Stimulated activated CD4-positive, alpha-beta T cell treated with anti-CD3 and anti-CD28 coated beads, Interleukin-4, amount 100 ng/mL, for 24 hours (primary cell): Measurements from ENCODE around the gene NUTM2D.
"Not testable (repeated sequence)": the region's sequence is repeated elsewhere in the genome, so short reads cannot be mapped to it uniquely, and the experiment has no call there.

Source experiments
- DNase-seq: peaks from one replicate; pipeline ENCODE4 v3.0.0-alpha.2; 2020

The NUTM2D gene, protein sequence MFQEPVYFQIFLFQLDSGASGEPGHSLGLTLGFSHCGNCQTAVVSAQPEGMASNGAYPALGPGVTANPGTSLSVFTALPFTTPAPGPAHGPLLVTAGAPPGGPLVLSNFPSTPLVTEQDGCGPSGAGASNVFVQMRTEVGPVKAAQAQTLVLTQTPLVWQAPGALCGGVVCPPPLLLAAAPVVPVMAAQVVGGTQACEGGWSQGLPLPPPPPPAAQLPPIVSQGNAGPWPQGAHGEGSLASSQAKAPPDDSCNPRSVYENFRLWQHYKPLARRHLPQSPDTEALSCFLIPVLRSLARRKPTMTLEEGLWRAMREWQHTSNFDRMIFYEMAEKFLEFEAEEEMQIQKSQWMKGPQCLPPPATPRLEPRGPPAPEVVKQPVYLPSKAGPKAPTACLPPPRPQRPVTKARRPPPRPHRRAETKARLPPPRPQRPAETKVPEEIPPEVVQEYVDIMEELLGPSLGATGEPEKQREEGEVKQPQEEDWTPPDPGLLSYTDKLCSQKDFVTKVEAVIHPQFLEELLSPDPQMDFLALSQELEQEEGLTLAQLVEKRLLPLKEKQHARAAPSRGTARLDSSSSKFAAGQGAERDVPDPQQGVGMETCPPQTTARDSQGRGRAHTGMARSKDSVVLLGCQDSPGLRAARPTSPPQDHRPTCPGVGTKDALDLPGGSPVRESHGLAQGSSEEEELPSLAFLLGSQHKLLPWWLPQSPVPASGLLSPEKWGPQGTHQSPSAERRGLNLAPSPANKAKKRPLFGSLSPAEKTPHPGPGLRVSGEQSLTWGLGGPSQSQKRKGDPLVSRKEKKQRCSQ

GRCh38 chr10:87357444-87357843, at the start of gene NUTM2D:
TSS of gene NUTM2D (plus strand) at chr10:87357744. CDS start at chr10:87358266, 522 bp downstream.
- not testable (repeated sequence) for DNase-seq

GRCh38 chr10:87308702-87309101, 48.8 kb upstream of the NUTM2D start:
- DNase-seq, result not testable (repeated sequence)

DNA sequence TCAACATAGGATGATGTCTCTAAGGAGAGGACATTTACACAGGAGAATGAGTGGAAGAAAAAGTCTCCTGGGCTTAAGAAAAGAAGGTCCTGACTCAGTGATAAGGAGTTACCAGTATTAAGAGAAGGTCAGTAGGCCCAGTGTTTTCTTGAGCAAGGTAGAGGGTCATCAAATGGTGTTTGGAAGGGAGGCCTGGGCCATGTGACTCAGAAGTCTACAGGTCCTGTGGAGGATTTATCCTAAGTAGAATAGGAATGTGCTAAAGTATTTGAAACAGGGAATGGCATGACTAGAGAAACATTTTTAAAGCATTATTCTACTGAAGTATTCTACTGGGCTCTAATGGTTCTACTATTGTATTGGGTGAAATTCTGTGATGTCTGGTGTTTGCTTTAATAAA, 47.9 kb upstream of the NUTM2D start:
- DNase-seq, result not testable (repeated sequence)

DNA sequence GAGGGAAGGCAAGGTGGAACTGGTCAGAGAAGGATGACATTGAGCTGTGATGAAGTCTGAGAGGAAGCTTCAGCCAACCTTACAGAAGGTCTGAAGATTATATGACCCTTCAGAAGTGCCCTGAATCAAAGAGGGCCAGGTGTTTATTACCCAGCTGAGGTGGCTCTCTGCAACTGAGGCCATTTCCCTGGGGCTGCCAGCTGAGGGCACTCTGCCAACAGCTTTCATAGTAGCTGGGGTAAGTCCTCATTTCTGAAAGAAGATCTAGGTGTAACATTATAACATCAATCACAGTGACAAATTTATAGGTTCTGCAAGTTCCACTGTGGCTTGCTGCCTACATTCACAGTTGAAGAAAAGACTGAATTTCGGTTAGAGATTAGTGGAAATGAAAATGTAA, 46.0 kb upstream of the NUTM2D start:
- not testable (repeated sequence) for DNase-seq

DNA sequence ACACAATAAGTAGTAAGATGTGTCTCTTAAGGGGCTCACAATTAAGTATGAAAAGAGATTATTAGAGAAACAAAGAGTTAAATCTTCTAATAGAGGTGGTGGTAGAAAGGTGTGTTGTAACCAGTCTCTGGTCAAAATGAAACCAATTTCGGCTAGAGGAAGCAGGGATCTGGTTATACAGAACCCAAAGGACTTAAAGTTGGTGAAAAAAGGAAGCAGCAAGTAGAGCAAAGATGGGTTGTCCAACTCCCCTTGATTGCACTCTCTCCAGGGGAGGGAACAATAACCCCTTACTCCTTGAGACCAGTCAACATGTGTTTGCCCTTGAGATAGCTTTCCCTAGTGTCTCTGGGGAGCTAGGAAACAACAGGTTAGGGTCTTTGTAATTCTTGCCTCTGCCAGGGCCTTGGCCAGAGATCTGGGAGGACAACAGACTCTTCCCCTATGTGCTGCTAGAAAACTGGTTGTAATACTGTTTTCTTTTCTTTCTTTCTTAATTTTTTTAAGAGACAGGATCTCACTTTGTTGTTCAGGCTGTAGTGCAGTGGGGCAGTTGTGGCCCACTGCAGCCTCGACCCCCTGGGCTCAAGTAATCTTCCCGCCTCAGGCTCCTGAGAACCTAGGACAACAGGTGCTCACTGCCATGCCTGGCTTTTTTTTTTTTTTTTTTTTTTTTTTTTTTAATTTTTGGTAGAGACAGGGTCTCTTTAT, 43.7 kb upstream of the NUTM2D start:
- DNase-seq, result not testable (repeated sequence)

GRCh38 chr10:87314360-87314973, 43.1 kb upstream of the NUTM2D start:
- DNase-seq, result not testable (repeated sequence)

DNA sequence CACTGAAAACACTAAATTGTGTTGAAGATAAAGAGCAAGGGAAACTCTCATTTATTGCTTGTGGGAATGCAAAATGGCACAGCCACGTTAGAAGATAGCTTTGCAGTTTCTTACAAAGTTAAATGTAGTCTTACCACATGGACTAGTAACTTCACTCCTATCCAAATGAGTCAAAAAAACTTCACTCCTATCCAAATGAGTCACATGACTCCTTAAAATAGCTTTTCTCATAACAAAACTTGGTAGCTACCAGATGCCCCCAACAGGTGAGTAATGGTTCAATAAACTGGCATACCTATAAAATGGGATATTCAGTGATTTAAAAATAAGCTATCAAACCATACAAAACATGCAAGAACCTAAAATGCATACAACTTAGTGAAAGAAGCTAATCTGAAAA, 36.0 kb upstream of the NUTM2D start:
- DNase-seq, result not testable (repeated sequence)

- DNase-seq, result not testable (repeated sequence)
These were observed 33.0 kb upstream of the NUTM2D start for GRCh38 chr10:87324559-87324958.

DNA sequence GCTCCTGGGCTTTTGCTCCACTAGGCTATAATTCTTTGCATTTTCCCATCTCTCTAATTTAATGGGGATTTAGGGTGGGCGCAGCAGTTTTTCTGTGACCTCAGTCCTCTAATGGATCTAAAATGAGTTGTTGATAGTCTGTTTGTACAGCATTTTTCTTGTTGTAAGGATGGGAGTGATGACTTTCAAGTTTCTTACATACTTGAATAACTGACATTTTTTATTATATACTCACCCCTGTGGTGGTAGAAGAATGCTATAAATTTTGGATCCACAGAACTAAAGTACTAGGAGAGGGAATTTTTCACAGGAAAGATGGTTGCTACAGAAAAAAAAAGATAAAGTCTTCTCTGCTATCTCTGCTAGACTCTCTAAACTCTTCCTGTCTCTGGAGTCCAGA, 29.6 kb upstream of the NUTM2D start:
- DNase-seq, result not testable (repeated sequence)

DNA sequence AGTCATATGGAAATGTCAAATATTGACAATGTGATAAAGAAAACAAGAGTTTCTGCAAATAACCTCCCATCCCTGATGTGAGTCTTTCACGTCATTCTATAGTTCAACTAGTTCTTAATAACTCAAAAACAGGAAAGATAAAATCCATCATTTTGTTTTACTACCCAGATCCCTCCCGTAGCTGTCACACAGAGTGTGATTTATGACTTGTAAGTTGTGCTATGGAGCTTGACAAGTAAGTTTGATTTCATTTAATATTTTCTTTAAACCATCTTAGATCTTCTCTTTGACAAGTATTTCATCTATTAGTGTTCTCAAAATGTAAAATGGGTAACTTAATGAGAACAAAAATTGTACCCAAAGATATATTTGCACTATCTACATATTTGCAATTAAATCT, 28.4 kb upstream of the NUTM2D start:
- not testable (repeated sequence) for DNase-seq

DNA sequence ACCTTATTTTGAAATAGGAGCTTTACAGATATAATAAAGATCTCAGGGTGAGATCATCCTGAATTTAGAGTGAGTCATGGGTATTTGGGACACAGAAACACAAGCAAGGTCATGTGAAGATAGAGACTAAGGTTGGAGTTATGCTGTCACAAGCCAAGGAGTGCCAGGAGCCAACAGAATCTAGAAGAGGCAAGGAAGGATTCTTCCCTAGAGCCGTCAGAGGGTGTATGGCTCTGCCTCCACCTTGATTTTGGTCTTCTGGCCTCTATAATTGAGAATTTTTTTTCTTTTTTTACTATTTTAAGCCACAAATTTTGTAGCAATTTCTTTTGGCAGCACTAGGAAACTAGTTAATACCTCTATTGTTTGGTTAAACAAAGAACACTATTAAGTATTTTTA, 24.9 kb upstream of the NUTM2D start:
- DNase-seq, result not testable (repeated sequence)

- not testable (repeated sequence) for DNase-seq
These were observed 17.1 kb upstream of the NUTM2D start for GRCh38 chr10:87340411-87340810.

DNA sequence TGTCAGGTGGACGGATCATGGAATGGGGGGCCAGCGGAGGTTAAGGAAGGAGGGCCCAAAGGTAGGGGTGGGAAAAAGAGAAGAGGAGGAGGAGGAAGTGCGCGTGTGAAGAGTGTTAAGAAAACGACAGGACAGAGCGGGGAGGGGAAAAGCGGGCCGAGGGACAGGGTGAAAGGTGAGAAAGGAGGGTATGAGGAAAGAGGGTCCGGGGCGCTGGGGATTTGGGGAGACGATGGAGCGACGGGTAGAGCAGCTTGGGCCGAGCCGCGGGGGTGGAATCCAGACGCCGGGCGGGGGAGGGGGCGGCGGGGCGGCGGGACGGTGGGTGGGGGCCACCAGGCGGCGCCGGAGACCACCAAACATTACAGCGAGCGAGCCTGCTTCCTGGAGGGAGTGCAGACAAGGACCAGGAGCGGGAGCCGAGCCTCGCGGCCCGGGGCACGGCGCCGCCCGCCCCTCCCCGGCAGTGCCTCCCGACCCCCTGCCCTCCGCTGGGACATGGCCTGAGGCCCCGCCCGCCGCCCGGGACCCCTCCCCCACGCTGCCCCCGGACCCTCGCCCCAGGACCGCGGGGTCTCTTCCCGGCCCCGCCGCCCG, 15.9 kb upstream of the NUTM2D start:
- not testable (repeated sequence) for DNase-seq

DNA sequence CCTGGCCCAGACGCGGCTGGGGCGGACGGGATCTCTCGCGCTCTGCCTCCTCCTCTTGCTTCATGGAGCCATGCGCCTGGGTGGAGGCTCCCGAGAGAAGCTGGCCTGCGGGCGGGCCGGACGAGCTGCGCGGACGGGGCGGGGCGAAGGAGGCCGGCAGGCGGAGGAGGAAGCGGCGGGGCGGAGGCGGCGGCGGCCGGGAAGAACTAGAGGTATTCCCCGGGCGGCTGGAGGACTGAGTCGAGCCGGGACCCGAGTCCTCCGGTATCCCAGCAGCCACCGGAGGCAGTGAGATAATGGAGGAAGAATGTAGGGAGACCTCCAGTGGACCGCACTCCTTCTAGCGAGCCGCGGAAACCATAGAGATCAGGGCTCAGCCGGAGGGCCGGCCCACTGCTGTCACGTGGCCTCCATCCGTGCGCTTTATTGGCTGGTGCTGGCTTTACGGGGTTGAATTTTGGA, 15.3 kb upstream of the NUTM2D start:
- DNase-seq, result peak; percentile 78

DNA sequence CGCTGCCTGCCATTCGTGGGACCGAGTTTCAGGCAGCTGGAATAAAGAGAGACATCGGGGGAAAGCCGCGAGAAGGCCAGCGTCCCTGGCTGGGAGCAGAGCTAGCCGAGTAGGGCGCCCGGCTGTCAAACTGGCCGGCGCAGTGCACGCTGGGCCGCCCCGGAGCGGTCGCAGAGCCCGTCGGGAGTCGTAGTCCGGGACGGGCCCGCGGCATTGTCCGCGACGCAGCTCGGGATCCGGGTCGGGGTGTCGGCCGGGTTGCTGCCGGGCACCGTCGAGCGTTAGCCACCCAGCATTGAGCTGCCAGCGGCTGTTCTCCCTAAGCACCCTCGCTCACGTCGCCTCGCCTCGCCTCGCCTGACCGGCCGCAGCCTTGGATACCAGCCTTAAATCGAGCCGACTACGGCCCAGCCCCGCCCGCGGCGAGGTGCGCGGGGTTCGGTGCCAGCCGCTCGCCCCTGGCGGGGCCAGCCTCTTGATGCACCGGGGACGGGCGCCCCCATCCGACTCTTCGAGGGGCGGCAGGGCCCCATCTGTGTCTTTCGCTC, 14.8 kb upstream of the NUTM2D start:
- peak; percentile 83 for DNase-seq

DNA sequence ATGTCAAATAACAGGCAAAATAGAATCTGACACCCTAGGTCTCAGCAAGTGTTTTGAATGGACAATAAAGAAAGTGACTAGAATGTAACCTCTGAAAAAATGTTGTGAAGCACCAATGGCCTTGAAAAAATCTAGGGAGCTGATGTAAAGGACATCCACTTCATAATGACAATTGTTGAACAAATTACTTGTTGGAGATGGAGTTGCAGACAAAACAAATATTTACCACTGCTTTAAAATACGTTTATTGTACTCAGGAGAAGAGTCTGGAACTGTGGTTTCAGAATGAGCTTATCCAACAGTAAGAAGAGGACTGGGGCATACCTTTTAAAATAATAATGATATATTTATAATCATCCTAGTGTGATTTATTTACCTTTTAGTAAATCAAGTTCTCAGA, 11.8 kb upstream of the NUTM2D start:
- not testable (repeated sequence) for DNase-seq

GRCh38 chr10:87350161-87350560, 7.4 kb upstream of the NUTM2D start:
- not testable (repeated sequence) for DNase-seq

DNA sequence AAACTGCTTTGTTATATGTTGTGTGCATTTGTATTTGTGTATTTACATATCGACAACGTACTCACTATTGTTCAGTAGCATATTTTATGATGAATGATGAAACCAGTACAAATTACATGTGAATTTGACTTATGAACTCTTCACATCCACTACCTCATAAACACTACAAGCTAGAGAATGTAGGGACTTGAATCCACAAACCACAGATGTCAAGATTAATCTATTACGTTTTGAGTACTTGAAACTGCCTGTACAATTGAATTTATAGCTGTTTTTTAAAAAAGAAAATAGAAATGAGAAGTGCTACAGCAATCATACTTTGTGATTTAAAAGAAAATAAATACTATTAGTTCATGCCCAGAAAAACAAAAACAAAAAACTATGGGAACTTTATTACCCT, 4.7 kb upstream of the NUTM2D start:
- DNase-seq, result not testable (repeated sequence)

DNA sequence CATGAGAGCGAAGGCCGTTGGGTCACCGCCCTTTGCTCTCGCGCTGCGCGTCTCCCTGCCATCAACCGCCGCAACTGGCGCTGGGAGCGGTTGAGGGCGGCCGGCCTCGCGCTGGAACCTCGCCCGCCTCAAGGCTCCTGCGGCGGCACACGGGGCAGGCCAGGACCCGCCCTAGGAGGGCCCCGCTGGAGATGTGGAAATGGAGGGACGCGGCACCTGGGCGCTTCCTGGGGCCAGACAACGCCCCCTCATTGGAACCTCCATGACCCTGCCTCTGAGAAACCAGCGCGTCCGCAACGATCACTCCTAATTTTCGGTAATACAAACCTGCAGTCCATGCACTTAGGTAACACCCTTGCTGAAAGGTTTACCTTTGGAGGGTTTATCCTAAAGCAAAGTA, 2.4 kb upstream of the NUTM2D start:
- not testable (repeated sequence) for DNase-seq

DNA sequence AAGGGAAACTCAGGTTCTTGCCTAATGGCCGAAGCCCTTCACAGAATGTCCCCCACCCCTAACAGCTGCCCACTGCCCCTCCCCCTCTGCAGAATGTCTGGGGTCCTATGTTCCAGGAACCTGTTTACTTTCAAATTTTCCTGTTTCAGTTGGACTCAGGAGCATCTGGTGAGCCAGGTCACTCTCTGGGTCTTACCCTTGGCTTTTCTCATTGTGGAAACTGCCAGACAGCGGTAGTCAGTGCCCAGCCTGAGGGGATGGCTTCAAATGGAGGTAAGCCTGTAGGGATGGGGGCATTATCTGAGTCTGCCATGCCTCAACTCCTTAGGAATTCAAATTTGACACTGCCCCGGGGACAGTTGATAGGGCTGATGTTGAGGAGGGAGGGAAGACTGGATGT, 615 bp downstream of the NUTM2D start:
- DNase-seq, result not testable (repeated sequence)

- not testable (repeated sequence) for DNase-seq
These were observed 12.1 kb downstream of the NUTM2D start for GRCh38 chr10:87369514-87370112.
